Kidney tubule cell (primary cell): ENCODE measurements around the gene ASAP2.

Experiments used
- DNase-seq: peaks from one replicate; pipeline ENCODE4 v3.0.0-alpha.2; 2018; ENCODE audit warnings: low spot score

The ASAP2 gene

DNA sequence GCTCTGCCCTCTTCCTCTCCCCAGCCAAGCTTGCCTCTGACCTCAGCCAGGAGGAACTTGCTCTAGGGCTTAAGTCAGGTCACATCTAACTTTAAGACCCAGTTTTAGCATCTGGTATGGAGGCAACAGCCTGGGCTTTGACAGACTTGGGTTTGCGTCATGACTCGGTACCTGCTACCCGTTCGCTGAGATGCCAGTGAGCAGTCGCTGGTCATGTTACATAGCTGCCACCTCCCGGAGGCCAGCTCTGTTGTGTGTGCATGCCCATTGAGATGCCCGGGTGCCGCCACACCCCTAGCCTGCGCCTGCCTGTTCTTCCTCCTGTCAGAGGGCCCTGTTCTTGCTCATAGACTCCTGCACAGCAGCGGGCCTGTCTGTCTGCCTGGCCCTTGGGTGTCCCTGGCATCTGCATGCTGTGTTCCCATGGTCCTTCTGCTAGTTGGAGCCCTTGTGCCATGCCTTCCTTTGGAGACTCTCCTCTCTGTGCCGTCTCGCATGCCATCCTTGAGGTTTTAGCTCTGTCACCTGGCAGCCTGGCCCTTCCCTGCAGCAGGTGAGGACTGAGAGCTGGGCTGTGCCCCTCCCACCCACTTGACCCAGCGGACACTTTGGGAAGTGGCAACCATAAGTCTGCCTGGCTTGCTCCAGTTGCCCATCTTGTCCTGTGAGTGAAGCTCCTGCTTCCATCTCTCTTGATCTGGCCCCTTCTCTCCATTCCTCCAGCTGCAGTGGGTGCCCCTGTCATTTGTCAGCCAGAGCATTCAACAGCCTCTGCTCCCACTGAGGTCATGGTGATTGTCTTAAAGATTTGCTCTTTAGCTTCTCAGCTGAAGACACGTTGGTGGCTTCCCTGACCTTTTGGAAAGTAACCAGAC is 24.9 kb downstream of the ASAP2 start:
- no peak for DNase-seq

DNA sequence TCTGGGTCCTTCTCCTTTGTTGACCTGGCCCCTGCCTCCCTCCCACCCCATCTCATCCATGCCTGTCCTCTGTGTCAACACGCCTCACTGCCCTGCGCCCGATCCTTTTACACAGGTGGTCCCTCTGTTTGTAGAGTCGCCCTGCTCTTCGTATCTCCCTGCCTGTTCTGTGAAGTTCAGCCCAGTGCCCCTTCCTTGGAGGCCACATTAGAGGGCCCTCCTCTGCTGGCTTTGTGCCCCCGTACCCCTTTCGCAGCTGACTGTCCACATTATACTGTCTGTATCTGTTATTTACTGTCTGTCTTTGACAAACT is 25.5 kb downstream of the ASAP2 start:
- DNase-seq, result no peak

DNA sequence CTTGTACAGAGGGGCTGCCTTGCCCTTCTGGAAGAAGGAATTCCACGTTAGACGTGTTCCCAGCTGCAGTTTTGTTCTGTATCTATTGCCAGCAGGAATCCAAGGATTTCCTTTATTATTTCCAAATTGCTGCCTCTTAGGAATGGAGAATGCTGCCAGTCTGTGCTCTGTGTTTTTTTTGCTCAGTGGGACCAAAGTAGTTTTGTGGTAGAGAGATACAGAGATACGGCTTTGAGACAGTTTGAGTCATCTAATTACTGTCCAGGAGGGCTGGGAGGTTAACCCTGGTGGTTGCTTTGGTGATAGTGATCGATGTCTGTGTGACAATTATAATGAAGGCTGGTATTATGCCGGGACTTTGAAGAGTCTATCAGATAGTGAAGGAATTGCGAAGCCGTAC is 26.3 kb downstream of the ASAP2 start:
- peak; percentile 68 for DNase-seq

DNA sequence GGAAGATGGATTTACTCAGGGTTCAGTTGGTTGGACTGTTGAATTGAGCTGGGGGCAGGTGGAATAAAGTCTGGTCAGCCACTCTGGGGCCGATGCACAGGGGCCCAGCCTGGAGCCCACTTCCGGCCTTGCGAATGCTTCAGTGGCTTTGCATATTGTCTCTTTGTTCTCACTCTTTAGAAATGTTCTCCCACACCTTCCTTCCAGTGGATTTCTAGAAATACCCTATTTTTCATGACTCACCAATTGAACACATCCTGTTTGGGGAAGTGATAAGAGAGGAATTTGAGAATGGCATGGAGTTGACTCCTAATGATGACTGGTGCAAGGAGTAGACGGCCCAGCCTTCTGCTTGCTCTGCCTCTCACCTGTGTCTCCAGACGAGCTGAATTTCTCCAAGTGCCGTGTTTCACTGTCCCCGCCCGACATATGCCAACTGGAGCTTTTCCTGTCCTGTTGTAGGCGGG is 28.1 kb downstream of the ASAP2 start:
- peak; percentile 99 for DNase-seq

DNA sequence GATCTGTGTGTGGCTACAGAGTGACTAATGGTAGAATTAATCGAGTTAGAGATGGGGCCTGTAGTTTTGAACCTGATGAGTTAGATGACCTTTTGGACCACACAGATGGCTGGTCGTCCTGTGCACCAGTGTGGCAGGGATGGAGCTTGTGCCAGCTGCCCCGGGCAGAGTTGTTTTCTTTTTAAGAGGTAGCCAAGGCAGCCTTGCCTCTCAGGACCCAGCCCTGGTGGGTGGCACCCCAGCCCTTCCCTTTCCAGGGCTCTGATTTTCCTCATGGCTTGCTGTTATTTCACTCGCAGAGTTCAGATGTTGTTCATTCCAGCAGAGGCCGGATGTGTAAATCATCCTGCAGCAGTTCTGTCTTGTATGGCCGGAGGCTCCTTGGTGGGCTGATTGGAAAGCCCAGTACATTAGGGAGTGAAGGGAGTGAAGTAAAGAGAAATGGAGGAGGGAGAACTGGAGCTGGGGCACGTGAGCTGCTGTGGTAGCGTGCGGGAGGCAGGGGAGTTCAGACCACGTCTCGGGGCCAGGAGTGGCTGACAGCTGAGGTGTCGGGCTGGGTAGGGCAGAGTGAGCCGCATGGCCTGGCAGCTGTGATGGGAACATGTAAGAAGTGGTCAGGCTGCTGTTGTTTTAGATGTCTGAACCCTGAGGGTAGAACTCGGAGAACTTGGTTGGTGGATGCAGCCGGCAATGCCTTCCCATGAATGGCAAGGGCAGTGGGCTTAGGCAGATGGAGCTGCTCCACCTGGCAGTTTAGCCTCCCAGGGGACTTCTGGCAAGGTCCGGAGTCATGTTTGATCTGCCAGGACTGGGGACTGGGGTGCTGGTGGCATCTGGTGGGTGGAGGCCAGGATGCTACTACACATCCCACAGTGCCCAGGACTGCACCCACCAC is 28.8 kb downstream of the ASAP2 start:
- no peak for DNase-seq

DNA sequence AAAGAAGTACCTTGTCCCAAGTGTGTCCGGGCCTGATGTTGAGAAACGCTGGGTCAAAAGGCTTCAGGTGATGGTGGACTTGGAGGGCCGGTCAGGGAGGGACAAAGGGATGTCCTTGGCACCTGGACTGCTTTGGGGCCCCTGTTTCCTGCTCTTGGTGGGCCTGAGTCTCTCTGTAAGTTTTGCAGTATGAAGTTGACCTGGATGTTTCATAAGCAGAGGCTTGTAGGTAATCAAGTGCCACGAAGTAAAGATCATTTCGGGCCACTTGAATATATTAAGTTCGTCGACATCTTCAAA is 29.4 kb downstream of the ASAP2 start:
- DNase-seq, result no peak

DNA sequence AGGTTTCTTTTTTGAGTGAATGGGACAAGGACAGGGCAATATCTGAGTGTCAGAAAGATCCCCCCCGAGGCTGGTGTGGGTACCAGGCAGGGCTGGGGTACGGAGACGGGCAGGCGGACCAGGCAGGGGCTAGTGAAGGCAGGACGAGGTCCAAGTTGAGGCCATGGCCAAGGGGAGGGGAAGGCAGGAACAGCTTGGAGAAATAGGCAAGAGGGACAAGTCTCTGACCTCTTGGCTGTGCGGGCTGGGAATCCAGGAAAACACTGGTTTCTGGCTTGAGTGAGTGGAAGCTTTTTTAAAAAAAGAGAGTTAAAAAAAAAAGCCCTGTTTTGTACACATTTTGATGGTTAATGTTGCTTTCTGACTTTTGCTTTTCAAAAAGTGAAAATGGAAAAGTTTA is 30.3 kb downstream of the ASAP2 start:
- no peak for DNase-seq

DNA sequence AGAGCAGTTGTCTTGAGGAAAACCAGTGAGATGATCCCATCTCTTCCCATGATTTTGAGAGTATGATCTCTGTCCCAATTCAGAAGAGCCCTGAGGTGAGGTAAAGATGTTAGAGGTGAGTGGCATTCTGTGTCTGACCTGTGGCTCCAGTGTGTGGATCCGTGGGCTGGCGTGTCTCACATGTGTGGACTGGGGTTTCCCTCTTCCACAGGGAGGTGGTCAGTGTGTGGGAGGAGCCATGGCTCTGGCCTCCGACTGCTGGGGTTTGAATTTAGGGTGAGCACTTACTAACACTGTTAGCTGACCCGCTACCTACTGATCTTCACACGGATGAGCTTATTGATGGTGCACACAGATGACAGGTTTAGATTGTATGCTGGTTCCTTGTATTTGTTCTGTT is 31.2 kb downstream of the ASAP2 start:
- no peak for DNase-seq

DNA sequence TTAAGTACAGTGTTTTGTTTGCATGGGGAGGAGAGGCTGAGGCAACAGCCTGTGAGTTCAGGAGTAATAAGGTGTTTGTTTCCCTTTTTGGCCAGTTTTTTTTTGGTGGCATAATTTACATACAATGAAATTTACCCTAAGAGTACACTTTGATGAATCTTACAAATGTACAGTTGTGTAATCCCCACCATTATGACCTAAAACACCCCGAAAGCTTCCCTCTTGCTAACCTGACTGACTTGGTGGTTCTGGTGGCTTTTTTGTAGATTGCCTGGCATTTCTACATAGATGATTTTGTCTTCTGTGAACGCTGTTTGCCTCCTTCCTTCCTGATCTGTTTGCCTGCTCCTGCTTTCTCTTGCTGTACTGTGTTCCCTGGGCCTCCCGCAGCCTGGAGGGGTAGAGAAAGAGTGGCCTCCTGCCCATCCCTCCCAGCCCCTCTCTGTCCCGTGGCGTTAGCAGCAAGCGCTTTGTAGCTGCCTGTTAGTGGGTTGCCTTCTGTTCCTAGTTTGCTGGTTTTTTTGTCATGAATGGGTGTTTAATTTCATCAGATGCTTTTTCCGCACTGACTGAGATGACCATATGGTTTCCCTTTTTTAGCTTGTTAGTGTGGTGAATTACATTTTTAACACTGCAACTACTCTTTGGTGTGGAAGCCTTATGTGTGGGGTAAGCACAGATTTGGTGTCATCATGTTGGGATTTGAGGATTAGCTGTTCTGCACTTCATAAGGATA is 32.1 kb downstream of the ASAP2 start:
- DNase-seq, result no peak

DNA sequence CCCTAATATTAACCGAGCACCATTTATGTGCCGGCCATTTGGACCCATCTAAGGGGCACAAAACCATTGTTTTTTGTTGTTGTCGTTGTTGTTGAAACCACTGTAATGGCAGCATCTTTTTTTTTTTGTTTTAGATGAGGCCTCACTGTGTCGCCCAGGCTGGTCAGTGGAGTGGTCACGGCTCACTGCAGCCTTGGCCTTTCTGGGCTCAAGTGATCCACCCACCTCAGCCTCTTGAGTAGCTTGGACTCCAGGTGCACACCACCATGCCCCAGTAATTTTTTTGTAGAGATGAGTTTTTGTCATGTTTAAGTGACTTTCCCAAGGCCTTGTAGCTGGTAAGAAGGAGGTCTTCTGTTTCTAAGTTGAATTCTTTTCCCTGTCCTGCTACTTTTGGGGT is 33.0 kb downstream of the ASAP2 start:
- no peak for DNase-seq

DNA sequence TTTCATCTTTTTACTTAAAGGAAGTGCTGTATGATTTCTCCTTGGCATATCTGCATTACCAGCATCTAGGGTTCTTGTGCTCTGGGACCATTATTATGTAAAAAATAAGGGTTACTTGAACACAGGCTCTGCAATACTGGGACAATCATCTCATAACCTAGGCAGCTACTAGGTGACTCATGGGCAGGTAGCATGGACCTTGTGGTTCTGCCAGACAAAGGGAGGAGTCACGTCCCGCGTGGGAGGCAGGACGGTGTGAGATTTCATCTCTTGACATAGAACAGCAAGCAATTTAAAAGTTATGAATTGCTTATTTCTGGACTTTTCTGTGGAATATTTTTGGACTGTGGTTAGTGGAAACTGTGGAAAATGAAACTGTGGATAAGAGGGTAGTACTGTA is 34.1 kb downstream of the ASAP2 start:
- DNase-seq, result peak; percentile 77

DNA sequence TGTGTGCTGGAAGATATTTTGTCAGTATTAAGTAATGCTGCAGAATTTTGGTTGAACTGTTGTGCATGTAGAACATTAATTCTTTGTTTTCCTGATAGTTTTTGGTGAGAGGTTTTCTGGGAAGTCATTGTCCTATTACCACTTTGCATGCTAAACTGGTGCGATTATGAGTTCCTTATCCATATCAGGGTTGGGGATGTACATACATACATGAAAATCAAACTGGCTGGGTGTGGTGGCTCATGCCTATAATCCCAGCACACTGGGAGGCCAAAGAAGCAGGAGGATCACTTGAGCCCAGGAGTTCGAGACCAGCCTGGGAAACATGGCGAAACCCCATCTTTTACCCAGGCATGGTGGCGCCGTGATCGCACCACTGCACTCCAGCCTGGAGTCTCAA is 34.6 kb downstream of the ASAP2 start:
- DNase-seq, result no peak

DNA sequence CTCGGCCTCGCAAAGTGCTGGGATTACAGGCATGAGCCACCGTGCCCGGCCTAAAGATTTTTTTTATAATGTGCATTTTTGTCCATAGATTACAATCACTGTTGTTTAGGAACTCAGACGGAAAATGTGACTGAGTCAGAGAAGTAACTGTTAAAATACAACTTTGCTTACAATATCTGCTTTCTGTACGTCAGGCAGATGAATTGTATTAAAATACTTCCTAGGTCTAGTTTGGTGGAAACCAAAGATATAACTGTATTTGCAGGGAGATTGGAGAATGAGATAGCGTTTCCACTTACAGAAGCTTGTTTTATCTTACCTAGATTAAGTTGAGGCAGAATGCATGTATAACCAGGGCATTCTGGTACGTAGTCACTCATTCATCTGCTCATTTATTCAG is 36.7 kb downstream of the ASAP2 start:
- DNase-seq, result no peak

DNA sequence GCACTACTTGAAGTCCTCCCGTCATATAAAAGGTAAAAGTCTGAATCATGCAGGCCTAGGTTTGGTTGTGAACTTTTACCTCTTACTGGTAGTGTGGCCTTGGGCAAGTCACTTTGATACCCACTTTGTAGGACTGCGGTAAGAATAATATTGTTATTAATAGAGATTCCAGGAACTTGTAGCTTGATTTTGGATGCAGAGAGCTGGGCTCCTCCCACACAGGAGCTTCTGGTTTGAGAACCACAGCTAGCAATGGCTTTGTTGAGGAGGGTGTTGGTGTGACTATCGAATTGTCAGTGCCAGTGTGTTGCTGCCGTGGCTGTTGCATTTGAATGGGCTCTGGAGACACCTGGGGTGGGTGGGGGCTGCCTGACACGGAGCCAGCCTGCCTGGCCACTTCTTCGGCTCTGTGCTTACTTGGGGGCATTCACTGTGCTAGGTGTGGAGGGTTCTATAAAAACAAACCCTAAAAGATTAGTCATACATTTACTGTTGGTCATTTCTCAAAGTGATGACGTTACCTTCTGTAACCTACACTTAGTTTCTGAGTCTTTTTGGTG is 38.5 kb downstream of the ASAP2 start:
- DNase-seq, result no peak

DNA sequence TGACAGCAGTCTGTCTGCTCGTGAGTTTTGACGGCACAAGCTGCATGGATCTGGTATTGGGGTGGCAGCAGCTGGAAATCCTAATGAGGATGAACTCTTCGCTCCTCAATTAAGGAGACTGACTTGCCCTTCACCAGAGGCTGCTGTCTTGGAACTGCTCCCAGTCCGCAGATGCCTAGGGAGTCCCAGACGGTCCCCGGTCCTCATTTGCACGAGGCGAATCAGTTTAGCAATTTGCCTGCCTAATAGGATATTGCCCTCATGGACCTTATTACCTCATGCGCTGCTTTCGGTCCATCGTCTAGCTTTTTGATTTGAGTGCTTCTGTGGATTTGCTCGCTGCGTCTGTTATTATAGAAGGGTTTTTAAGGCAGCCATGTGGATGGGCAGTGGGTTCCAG is 40.6 kb downstream of the ASAP2 start:
- no peak for DNase-seq

DNA sequence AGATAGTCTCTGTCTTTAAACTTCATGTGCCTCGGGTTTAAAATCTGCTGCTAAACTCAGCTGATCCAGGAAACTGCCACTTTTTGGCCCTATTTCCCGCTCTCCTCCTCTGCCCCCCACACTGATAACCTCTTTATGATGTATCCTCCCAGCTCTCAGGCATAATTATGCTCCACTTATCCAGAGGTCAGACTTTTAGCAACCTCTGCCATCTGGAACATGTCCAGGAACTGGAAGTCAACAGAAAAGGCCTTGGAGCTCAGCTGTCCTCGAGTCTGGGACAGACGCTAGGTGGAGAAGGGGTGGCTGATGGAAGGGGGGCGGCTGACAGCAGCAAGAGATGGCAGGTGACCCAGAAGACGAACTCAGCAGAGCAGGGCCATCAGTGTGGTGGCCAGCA is 41.2 kb downstream of the ASAP2 start:
- DNase-seq, result no peak

DNA sequence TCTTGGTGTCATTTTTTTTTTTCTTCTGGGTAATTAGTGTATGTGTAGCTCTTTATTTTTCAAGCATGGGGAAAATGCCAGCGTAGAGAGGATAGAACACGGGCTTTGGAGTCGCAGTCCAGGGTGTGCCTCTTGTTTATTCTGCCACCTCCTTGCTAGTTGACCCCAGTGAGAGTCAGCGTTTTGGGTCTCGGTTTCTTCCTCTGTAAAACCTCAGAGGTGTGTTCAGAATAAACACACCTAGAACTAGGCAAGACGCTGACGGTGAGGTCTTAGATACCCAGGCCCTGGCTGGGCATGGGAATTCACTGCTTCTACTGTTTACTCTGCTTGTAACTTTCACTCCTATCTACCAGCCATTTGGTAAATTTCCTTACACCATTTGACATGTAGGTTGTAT is 41.8 kb downstream of the ASAP2 start:
- DNase-seq, result no peak

DNA sequence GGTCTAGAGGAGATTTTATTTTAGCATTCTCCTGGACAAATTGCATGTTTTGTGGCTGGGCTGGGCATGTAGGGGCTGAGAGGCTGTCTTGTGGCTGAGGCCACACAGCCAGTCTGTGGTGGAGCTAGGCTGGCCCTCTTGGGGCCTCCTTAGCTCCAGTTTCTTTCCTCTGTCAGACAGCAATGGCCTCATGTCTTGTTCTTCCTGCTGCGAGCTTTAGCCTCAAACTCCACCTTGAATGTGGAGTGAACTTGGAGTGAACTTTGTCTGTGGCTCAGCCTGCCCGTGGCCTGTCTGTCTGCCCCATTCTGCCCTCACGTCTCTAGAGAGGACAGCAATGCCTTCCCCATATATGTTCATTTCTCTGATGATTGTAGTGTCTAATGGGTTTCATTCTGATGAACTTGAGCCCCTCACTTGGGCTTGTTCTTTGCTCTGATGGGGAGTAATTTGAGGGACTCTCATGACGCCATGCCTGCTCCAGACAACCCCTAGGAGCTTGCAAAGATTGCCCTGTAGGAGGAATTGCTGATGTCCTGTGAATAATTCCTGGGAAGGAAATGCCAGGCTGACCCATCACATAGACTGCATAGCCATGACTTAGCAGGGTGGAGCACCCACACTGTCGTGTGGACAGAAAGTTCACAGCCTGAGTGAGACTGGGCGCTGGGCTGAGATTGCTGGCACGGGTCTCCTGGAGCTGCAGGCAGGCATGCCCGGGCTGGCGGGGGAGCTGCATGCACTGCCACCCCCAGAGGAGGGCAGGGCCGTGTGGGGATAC is 42.6 kb downstream of the ASAP2 start:
- DNase-seq, result peak; percentile 83

DNA sequence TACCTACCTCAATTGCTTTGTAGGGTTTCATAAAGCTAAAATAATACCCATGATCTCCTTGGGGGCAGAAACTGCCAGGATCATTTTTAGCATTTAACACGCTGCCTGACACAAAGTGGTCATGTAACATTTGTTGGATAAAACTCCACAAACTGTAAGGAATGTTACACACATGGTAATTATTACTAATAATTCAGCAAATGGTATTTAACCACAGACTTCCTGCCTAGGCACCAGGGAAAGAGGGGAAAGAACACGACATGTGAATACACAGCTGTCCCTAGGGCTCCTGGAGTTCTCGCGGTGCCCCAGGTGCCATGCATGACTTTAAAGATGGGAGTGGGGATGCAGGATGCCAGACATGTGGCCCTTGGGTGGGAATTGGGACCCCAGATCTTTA is 43.5 kb downstream of the ASAP2 start:
- DNase-seq, result no peak

DNA sequence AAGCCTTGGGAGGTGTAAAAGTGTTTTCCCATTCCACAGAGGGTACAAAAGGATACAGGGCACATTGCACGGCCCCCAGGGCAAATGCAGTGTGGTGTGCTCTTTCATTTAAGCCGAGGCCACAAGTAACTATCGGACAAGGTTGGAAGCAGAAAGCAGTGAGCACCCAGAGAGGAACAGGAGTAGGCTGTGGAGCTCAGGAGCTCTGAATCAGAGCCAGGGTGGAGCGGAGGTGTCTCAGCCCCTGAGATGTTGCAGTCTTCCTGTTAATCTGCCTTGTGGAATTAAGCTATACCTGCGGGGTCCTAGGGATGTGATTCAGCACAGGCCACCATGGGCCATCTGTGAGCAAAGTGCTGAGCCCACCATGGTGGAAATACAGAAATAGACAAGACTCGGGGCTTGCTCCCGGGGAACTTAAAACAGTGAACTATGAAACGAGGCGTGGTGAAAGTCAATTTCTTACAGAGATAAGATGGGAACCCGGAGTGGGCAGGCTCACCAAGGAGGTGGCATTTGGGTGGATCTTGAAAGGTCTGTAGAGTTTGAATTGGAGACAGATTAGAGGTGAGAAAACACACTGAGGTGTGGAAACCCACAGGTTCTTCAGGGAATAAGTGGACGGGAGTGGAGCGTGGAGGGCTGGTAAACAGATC is 44.0 kb downstream of the ASAP2 start:
- peak; percentile 40 for DNase-seq
